Gastroesophageal sphincter (tissue), 4 donors: Measurements from ENCODE around the gene ANXA2. TPM values are rescaled to one million over a fixed set of nuclear protein-coding genes. Genes with fewer than 3 reads are reported as not detected.
A peak's percentile ranks its signal among the peaks of the same experiment; 100 is the strongest.

Experiments used
- ATAC-seq: fragments of 150-250 bp; one replicate; pipeline ENCODE4 v1.9.1; 2016; ENCODE audit warnings: mild to moderate bottlenecking, moderate library complexity
- H3K27ac ChIP-seq, 4 donors: fragments of 200-600 bp; sonication (generic) in 3 of 4; 1 replicate in 3 of 4; 2 replicates in 1 of 4; pipeline ENCODE4 v1.5.1; 2016 to 2019
- H3K27me3 ChIP-seq: fragments of 200-600 bp; sonication (generic); one replicate; pipeline ENCODE4 v1.5.1; 2019
- H3K36me3 ChIP-seq, 2 donors: fragments of 200-600 bp; sonication (generic); one replicate each; pipeline ENCODE4 v1.5.1; 2019; ENCODE audit warnings: control low read depth in 1 of 2
- H3K4me1 ChIP-seq, 3 donors: fragments of 200-600 bp; sonication (generic); 1 replicate in 2 of 3; 2 replicates in 1 of 3; pipeline ENCODE4 v1.5.1; 2016 to 2019; ENCODE audit warnings: control low read depth in 2 of 3
- H3K4me3 ChIP-seq, 2 donors: fragments of 200-600 bp; sonication (generic); one replicate each; pipeline ENCODE4 v1.5.1; 2019; ENCODE audit warnings: mild to moderate bottlenecking in 1 of 2, moderate library complexity in 1 of 2
- H3K9me3 ChIP-seq, 3 donors: fragments of 200-600 bp; sonication (generic); one replicate each; pipeline ENCODE4 v1.5.1; 2017 to 2019; ENCODE audit warnings: control low read depth in 2 of 3
- CTCF ChIP-seq, 4 experiments: fragments of 200-600 bp in 2 of 4; fragments of 450-650 bp in 2 of 4; sonication (generic) in 1 of 4; IDR thresholded peaks; one replicate each; pipeline ENCODE4 v1.5.1; 2017 to 2019; ENCODE audit warnings: antibody characterized with exemption in 4 of 4, mild to moderate bottlenecking in 2 of 4, moderate library complexity in 2 of 4
- EP300 ChIP-seq: sonication (generic); formaldehyde crosslinking; IDR thresholded peaks from one replicate; pipeline ENCODE4 v1.6.1; 2017; ENCODE audit warnings: antibody characterized with exemption, mild to moderate bottlenecking
- POLR2A ChIP-seq, 2 donors: fragments of 450-650 bp; IDR thresholded peaks; one replicate each; pipeline ENCODE4 v1.6.1; 2017; ENCODE audit warnings: antibody characterized with exemption in 2 of 2, mild to moderate bottlenecking in 2 of 2, moderate library complexity in 1 of 2
- POLR2AphosphoS5 ChIP-seq: sonication (generic); formaldehyde crosslinking; IDR thresholded peaks from one replicate; pipeline ENCODE4 v1.6.1; 2017; ENCODE audit warnings: antibody characterized with exemption
- WGBS, 2 donors: methylation state at CpG; one replicate each; pipeline ENCODE4 v1.1.5; 2018; ENCODE audit warnings: low coverage in 1 of 2; 5-methylcytosine and 5-hydroxymethylcytosine counted together
- total RNA-seq, 4 donors: library from RNA; depleted of rRNA; stranded (reverse); fragments of >200 nt; gene quantifications; one replicate each; pipeline ENCODE4 v1.1.0, GENCODE V29; 2016

The ANXA2 gene
- total RNA-seq, 4 donors from 2014 or later: 301 to 793 (median 570) TPM

- no peak for ATAC-seq
- TF ChIP-seq EP300 (no peak), CTCF (IDR thresholded peaks at IDR 0.05) (no peak), POLR2A (IDR thresholded peaks at IDR 0.05) (no peak), POLR2AphosphoS5 (no peak)
These were observed 50.2 kb downstream of the ANXA2 start for GRCh38 chr15:60347480-60348049.

GRCh38 chr15:60346653-60347052 is 51.1 kb downstream of the ANXA2 start:
- H3K36me3 ChIP-seq: peaks cover 9 to 69% of the 10 kb centered on the region in 2 donors
- no peak for ATAC-seq
- H3K9me3 ChIP-seq: no peaks in the 10 kb centered on the region
- 90 to 96% methylated on average over 3 of the region's 3 CpGs for WGBS, 2 donors
- H3K27ac ChIP-seq: no peak overlapping the region
- no peaks in the 10 kb centered on the region for H3K27me3 ChIP-seq
- no peak for TF ChIP-seq POLR2A (IDR thresholded peaks at IDR 0.05)
- no peak for TF ChIP-seq CTCF (IDR thresholded peaks at IDR 0.05)
- no peak for TF ChIP-seq EP300
- no peak overlapping the region for H3K4me3 ChIP-seq
- H3K4me1 ChIP-seq: peaks cover 0 to 12% (median 0%) of the 10 kb centered on the region in 3 donors

More at GRCh38 chr15:60347480-60348049, 50.2 kb downstream of the ANXA2 start:
- peaks cover 14 to 78% of the 10 kb centered on the region in 2 donors for H3K36me3 ChIP-seq
- WGBS, 2 donors: 81 to 83% methylated on average over 5 to 11 of the region's 13 CpGs
- H3K9me3 ChIP-seq: no peaks in the 10 kb centered on the region
- H3K4me1 ChIP-seq: peaks cover 0 to 12% (median 0%) of the 10 kb centered on the region in 3 donors
- no peaks in the 10 kb centered on the region for H3K27me3 ChIP-seq
- no peak overlapping the region for H3K27ac ChIP-seq
- H3K4me3 ChIP-seq: no peak overlapping the region

- peaks cover 9 to 63% of the 10 kb centered on the region in 2 donors for H3K36me3 ChIP-seq
- no peak overlapping the region for H3K27ac ChIP-seq
- H3K9me3 ChIP-seq: no peaks in the 10 kb centered on the region
- H3K4me1 ChIP-seq: peaks cover 0 to 12% (median 0%) of the 10 kb centered on the region in 3 donors
- H3K4me3 ChIP-seq: no peak overlapping the region
- H3K27me3 ChIP-seq: no peaks in the 10 kb centered on the region
- TF ChIP-seq CTCF (IDR thresholded peaks at IDR 0.05): no peak
- no peak for TF ChIP-seq POLR2AphosphoS5
- TF ChIP-seq EP300: no peak
- no peak for TF ChIP-seq POLR2A (IDR thresholded peaks at IDR 0.05)
- ATAC-seq: no peak
- WGBS, 2 donors: 81 to 84% methylated on average over 3 of the region's 3 CpGs
These were observed 51.7 kb downstream of the ANXA2 start for GRCh38 chr15:60346077-60346476.

- peaks cover 8 to 58% of the 10 kb centered on the region in 2 donors for H3K36me3 ChIP-seq
- H3K27ac ChIP-seq: no peak overlapping the region
- whole genome bisulfite sequencing, 2 donors: 75 to 100% methylated on average over 2 to 3 of the region's 3 CpGs
- H3K4me1 ChIP-seq: peaks cover 0 to 12% (median 0%) of the 10 kb centered on the region in 3 donors
- ATAC-seq: no peak
- TF ChIP-seq POLR2A (IDR thresholded peaks at IDR 0.05) (no peak), POLR2AphosphoS5 (no peak), EP300 (no peak), CTCF (IDR thresholded peaks at IDR 0.05) (no peak)
- H3K4me3 ChIP-seq: no peak overlapping the region
- no peaks in the 10 kb centered on the region for H3K27me3 ChIP-seq
- no peaks in the 10 kb centered on the region for H3K9me3 ChIP-seq
These were observed 52.2 kb downstream of the ANXA2 start for GRCh38 chr15:60345598-60345997.

GRCh38 chr15:60344987-60345386 is 52.8 kb downstream of the ANXA2 start:
- no peaks in the 10 kb centered on the region for H3K27me3 ChIP-seq
- peaks cover 0 to 7% (median 0%) of the 10 kb centered on the region in 3 donors for H3K4me1 ChIP-seq
- ATAC-seq: peak; percentile 41
- WGBS, 2 donors: 90 to 100% methylated on average over 1 to 2 of the region's 2 CpGs
- H3K36me3 ChIP-seq: peaks cover 3 to 52% of the 10 kb centered on the region in 2 donors
- no peak overlapping the region for H3K27ac ChIP-seq
- no peaks in the 10 kb centered on the region for H3K9me3 ChIP-seq
- no peak for TF ChIP-seq POLR2A (IDR thresholded peaks at IDR 0.05)
- TF ChIP-seq EP300: no peak
- TF ChIP-seq CTCF (IDR thresholded peaks at IDR 0.05): no peak
- no peak for TF ChIP-seq POLR2AphosphoS5
- H3K4me3 ChIP-seq: no peak overlapping the region
